Measurements from ENCODE around the gene TOMM40L. TPM values are rescaled to one million over a fixed set of nuclear protein-coding genes. Genes with fewer than 3 reads are reported as not detected.

The TOMM40L gene
- total RNA-seq, 2 donors from 2014 or later = 1.8 to 8.9 TPM

DNA sequence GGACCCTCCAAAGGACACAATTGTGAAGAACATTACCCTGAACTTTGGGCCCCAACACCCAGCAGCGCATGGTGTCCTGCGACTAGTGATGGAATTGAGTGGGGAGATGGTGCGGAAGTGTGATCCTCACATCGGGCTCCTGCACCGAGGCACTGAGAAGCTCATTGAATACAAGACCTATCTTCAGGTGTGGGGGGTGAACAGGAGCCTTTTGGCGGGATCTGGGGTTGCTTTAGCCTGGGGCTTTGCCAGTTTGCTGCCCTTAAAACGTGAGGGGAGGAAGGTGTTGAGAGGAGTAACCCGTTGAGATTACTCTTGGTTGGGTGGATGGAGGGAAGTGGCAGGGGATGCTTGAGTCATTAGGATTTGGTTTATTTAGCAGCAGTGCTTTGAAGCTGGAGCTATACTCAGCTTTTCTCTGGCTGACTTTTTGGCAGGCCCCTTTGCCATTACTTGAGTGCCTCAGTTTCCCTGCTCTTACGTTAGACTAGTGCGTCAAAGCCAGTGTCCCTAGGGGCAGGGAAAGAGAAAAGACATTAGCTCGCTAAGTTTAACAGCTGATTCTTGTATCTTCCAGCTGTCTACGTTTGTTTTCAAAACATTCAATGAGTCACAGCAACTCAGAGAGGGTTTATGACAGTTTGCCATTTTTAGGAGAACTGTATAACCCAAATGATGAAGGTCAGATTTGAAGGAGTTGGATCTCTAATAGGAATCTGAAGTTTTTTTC lies 19.3 kb upstream of the TOMM40L start:
- intact Hi-C loops (cut with DNase I) = loop anchor here (5.0 kb wide), 1 partner anchor 176 kb away; no protein-coding TSS in a partner anchor
- Histone ChIP-seq H3K4me3 (no peak overlapping the region), H3K27me3 (no peaks in the 10 kb centered on the region), H3K4me1 (peaks cover 23% of the 10 kb centered on the region), H3K27ac (peak overlapping the region in 2 of 4 donors; percentile 49 to 52), H3K36me3 (replicated peaks in 1 of 2; ENCODE audit: insufficient read depth in 1 of 2, low read depth in 2 of 2) (peaks cover 0 to 36% of the 10 kb centered on the region in 2 donors), H3K9me3 (no peaks in the 10 kb centered on the region)
- WGBS, 2 donors = 80 to 82% methylated on average over 12 of the region's 12 CpGs
- DNase-seq = no peak
- no peak for ATAC-seq
- TF ChIP-seq POLR2A (IDR thresholded peaks at IDR 0.05) = no peak
- TF ChIP-seq, protein P1, sequence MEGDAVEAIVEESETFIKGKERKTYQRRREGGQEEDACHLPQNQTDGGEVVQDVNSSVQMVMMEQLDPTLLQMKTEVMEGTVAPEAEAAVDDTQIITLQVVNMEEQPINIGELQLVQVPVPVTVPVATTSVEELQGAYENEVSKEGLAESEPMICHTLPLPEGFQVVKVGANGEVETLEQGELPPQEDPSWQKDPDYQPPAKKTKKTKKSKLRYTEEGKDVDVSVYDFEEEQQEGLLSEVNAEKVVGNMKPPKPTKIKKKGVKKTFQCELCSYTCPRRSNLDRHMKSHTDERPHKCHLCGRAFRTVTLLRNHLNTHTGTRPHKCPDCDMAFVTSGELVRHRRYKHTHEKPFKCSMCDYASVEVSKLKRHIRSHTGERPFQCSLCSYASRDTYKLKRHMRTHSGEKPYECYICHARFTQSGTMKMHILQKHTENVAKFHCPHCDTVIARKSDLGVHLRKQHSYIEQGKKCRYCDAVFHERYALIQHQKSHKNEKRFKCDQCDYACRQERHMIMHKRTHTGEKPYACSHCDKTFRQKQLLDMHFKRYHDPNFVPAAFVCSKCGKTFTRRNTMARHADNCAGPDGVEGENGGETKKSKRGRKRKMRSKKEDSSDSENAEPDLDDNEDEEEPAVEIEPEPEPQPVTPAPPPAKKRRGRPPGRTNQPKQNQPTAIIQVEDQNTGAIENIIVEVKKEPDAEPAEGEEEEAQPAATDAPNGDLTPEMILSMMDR (IDR thresholded peaks at IDR 0.05) = no peak

DNA sequence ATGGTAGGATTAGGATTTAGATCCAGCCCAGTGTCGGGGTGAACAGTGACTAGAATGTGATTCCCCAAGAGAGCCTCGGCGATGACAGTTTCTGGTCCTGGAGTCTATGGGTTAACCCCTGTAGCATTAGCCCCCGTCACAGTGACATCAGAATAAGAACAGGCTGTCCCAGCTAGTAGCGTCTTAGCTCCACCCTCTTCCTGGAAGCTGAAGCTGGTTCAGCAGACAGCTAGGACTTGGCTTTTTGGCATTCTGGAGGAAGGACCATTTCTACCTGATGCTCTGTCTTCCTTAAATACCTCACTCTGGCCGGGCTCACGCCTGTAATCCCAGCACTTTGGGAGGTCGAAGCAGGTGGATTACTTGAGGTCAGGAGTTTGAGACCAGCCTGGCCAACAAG lies 18.7 kb upstream of the TOMM40L start:
- Histone ChIP-seq H3K36me3 (replicated peaks in 1 of 2; ENCODE audit: insufficient read depth in 1 of 2, low read depth in 2 of 2) (peaks cover 0 to 42% of the 10 kb centered on the region in 2 donors), H3K27ac (peak overlapping the region in 2 of 4 donors; percentile 49 to 52), H3K27me3 (no peaks in the 10 kb centered on the region), H3K9me3 (no peaks in the 10 kb centered on the region), H3K4me1 (peaks cover 20% of the 10 kb centered on the region), H3K4me3 (no peak overlapping the region)
- WGBS, 2 donors = 76 to 79% methylated on average over 7 to 8 of the region's 8 CpGs
- intact Hi-C loops (cut with DNase I) = loop anchor here (5.0 kb wide), 1 partner anchor 175 kb away; no protein-coding TSS in a partner anchor
- TF ChIP-seq POLR2A (IDR thresholded peaks at IDR 0.05) = no peak
- TF ChIP-seq, protein P1 (IDR thresholded peaks at IDR 0.05) = no peak
- ATAC-seq (peak; percentile 18), DNase-seq (peak; percentile 22 to 64 (median 33))

DNA sequence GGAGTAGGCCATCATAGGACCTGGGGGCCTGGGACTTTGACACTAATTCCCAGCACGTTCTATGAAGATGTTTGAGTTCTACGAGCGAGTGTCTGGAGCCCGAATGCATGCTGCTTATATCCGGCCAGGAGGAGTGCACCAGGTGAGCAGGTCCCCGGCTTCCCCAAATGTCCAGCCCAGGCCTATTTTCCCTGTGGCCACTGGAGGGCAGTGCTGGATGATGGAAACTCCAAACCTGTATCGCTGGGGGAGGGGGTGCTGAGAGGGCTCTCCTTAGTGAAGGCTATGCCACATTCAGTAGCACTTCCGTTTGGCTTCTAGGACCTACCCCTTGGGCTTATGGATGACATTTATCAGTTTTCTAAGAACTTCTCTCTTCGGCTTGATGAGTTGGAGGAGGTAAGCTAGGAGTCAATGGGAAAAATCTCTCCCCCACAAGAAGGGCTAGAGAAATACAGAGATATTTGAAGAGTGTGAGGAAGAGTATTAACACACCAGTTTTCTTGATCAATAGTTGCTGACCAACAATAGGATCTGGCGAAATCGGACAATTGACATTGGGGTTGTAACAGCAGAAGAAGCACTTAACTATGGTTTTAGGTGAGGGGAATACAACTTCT lies 16.0 kb upstream of the TOMM40L start:
- Histone ChIP-seq H3K9me3 (no peaks in the 10 kb centered on the region), H3K4me1 (no peaks in the 10 kb centered on the region), H3K27ac (no peak overlapping the region), H3K27me3 (no peaks in the 10 kb centered on the region), H3K36me3 (replicated peaks in 1 of 2; ENCODE audit: insufficient read depth in 1 of 2, low read depth in 2 of 2) (peaks cover 8 to 59% of the 10 kb centered on the region in 2 donors), H3K4me3 (no peak overlapping the region)
- no peak for TF ChIP-seq POLR2A (IDR thresholded peaks at IDR 0.05)
- TF ChIP-seq, protein P1 (IDR thresholded peaks at IDR 0.05) = peak; percentile 84 to 93 (median 88)
- intact Hi-C loops (cut with DNase I) = loop anchor here (5.0 kb wide), 1 partner anchor 172 kb away; no protein-coding TSS in a partner anchor
- ATAC-seq (peak; percentile 85), DNase-seq (peak; percentile 78 to 87 (median 84))
- WGBS, 2 donors = 26 to 33% methylated on average over 11 of the region's 11 CpGs

DNA sequence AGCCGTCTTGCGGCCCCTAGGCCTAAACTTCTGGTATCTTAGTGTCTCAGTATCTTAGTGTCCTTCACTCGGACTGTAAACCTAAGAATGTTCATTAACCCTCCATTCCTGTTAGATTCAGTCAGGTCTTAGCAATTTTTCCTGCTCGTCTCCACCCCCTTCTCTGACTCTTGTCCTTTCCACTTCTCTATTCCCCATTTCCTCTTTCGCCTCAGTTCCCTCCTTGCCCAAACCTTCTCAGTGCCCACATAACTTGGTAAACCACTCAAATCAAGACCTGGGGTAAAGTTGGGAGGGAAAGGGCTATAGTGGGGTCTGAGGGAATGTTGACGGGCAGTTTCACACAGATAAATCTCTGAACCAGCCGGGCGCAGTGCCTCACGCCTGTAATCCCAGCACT lies 11.5 kb upstream of the TOMM40L start:
- ATAC-seq (no peak), DNase-seq (peak in 1 of 4 donors; percentile 33)
- intact Hi-C loops (cut with DNase I) = no loop called here
- Histone ChIP-seq H3K9me3 (no peaks in the 10 kb centered on the region), H3K36me3 (replicated peaks in 1 of 2; ENCODE audit: insufficient read depth in 1 of 2, low read depth in 2 of 2) (peaks cover 8 to 42% of the 10 kb centered on the region in 2 donors), H3K27ac (peak overlapping the region in 1 of 4 donors; percentile 78), H3K27me3 (no peaks in the 10 kb centered on the region), H3K4me1 (no peaks in the 10 kb centered on the region), H3K4me3 (no peak overlapping the region)
- TF ChIP-seq, protein P1 (IDR thresholded peaks at IDR 0.05) = no peak
- no peak for TF ChIP-seq POLR2A (IDR thresholded peaks at IDR 0.05)
- 82 to 92% methylated on average over 9 of the region's 9 CpGs for WGBS, 2 donors
